GM13976 (cell line): ENCODE measurements around the gene NDST4.

Source experiments
- DNase-seq: peaks from one replicate; pipeline ENCODE4 v3.0.0; 2012; ENCODE audit warnings: low spot score
- in situ Hi-C: fragments of 300-500 bp; cut with MboI; formaldehyde crosslinking; loops from one replicate; pipeline ENCODE4 v1.12.0; 2022; ENCODE audit warnings: low sequenced_read_pairs, mixed read lengths, inconsistent platforms; ENCODE audit not compliant: unreplicated experiment
- TF ChIP-seq, protein P1 (sequence below): IDR thresholded peaks from 2 replicates; pipeline ENCODE4 v1.5.1; 2012; ENCODE audit warnings: borderline replicate concordance, mild to moderate bottlenecking; ENCODE audit not compliant: insufficient read depth; ENCODE audit errors: extremely low read depth, missing control alignments, control extremely low read depth

Gene NDST4

DNA sequence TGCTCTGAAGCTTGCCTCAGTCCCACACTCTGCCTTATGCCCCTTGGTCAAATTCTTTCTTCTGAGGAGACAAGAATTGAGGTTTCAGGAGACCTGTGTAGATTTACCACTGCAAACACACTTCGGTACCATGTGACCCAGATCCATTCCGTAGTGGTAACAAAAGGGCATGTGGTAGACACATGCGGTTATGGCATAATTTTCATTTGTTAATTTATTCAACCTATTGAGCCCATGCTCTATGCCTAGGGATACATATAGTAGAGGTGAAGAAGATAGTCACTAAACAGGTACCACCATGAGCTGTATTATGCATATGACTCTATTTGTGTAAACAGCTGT lies 190.9 kb downstream of the NDST4 start:
- TF ChIP-seq, protein P1, sequence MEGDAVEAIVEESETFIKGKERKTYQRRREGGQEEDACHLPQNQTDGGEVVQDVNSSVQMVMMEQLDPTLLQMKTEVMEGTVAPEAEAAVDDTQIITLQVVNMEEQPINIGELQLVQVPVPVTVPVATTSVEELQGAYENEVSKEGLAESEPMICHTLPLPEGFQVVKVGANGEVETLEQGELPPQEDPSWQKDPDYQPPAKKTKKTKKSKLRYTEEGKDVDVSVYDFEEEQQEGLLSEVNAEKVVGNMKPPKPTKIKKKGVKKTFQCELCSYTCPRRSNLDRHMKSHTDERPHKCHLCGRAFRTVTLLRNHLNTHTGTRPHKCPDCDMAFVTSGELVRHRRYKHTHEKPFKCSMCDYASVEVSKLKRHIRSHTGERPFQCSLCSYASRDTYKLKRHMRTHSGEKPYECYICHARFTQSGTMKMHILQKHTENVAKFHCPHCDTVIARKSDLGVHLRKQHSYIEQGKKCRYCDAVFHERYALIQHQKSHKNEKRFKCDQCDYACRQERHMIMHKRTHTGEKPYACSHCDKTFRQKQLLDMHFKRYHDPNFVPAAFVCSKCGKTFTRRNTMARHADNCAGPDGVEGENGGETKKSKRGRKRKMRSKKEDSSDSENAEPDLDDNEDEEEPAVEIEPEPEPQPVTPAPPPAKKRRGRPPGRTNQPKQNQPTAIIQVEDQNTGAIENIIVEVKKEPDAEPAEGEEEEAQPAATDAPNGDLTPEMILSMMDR: no peak
- in situ Hi-C loops: no loop called here
- DNase-seq: no peak

DNA sequence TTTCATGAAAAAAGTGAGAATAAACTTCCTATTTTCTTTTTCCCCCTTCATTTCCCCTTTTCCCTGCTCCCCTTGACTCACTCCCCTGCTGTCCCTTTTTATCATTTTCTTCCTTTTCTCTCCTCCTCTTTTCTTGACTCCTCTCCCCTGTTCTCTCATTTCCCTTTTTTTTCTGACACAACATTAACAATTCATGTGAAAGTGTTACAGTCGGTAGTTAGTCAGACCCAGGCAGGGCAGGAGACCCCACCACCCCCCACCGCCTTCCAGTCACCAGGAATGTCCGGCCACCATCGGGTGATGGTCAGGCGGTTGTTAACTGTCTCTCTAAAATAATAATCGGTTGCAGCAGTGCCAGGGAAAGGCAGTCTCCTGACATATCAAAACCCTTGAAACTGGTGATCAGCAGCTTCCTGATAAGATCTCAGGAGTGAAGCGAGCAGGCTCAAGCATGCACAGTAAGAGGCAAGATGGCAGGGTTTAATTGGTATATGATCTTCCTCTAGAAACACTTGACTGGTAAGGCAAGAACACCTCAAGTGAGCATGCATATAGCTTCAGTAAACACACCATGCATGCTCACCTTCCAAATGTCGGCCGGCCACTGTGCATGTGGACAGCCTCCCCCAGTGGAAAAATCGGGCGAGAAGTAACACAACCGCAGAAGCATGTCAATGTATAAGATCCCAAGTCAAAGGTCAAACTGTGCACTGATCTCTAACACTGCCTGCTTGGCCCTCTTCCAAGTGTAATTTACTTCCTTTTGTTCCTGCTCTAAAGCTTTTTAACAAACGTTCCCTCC lies 191.4 kb downstream of the NDST4 start:
- DNase-seq: no peak
- in situ Hi-C loops: no loop called here
- TF ChIP-seq, protein P1: no peak

DNA sequence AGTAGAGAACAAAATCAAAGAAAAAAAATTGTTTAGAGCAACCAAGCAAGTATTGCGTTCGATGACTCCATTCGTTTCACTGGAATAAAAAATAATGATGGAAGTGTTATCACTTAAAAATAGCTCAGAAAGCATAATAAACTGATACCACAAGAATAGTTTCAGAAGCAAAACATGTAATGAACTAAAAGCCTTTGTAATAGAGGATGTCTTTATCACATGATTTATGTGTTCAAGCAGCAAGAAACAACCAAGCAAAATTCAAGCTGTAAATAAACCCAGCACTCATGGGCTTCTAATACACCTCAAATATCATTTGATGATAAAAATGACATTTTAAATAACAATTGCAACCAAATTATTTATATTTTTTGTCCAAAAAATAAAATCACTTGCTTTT lies 192.2 kb downstream of the NDST4 start:
- in situ Hi-C loops: no loop called here
- no peak for DNase-seq
- TF ChIP-seq, protein P1: no peak

DNA sequence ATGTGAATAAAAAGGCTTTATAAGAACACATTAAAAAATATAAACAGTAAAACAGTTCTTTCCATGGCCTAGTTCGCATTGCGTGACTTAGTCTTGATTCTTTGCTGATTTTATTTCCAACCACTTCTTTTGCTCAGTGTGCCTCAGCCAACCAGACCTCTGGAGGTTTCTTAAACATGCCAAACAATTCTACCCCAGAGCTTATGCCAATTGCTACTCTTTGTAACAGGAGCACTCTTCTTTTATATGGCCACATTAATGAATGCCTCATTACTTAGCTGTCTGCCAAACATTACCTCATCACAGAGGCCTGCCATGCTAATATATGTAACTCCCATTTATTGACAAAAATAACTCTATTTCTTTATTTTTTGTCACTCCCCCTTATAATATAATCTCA lies 202.3 kb downstream of the NDST4 start:
- TF ChIP-seq, protein P1: no peak
- DNase-seq: no peak
- in situ Hi-C loops: no loop called here

DNA sequence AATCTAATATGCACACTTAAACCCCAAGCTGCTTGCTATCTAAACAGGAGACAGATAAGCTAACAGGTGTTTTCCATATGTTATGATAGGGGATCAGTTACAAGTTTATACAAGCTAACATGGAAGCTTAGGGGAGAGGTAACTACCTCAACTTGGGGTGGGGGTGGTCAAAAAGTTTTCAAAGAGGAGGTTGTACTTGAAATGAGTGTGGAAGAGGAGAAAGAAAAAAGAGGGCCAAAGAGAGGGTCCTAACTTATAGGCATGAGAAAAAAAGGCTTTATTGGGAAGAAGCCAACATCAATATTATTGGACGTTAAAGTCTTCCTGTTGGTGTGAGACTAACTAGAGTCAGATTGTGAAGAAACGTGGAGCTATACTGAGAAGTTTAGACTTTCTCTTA lies 205.9 kb downstream of the NDST4 start:
- in situ Hi-C loops: no loop called here
- TF ChIP-seq, protein P1: no peak

DNA sequence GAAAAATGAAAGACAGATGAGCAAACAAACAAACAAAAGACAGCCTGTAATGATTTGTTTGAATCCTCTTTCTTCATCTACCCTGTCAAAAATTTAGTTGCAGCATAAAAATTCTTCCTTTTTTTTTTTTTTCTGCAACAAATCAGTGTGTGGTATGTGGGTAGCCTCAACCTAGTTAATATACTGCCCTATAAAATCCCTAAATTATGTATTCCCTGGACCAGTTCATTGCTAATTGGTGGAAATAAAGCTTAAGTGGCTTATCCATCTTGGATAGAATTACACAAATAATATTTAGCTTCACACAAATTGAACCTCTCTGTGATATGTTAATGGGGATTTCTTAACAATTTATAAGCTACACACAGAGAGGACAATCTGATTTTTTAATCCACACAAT lies 208.4 kb downstream of the NDST4 start:
- in situ Hi-C loops: no loop called here
- TF ChIP-seq, protein P1: no peak
- no peak for DNase-seq

More for the DNA sequence above, 205.9 kb downstream of the NDST4 start:
- no peak for DNase-seq
